ENCODE data around the gene ZBTB32. TPM values are rescaled to one million over a fixed set of nuclear protein-coding genes. Genes with fewer than 3 reads are reported as not detected.

ZBTB32 gene
- total RNA-seq, 4 donors from 2014 or later, result not detected

DNA sequence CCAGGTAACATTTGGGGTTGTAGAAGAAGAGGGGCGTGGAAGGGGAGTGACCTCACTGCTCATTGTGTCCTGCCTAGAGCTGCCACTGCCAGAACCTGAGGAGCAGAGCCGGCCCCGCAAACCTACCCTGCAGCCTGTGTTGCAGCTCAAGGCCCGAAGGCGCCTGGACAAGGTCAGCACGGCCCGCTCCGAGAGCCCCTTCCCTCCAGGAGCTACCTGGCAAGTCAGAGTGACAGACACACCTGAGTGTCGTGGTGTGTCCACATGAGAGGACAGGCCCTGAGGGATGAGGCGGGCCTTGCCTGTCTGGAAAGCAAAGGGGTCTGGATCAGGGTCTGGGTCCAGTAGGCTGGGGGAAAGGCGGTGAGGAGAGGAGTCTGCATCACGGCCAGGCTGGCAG lies 20.2 kb downstream of the ZBTB32 start:
- DNase-seq (no peak), ATAC-seq (no peak)
- intact Hi-C loops (cut with DNase I; ENCODE audit: low total_unique reads) (no loop called here), in situ Hi-C loops (cut with MboI; ENCODE audit: low sequenced_read_pairs in 4 of 4) (loop anchor here in 1 of 4 donors (25.0 kb wide), 1 partner anchor 187 kb away; the partner anchor contains the start of genes GAPDHS, SBSN and TMEM147)
- peaks cover 10 to 95% of the 10 kb centered on the region in 2 donors for H3K36me3 ChIP-seq
- peaks cover 2 to 3% of the 10 kb centered on the region in 2 donors for H3K4me1 ChIP-seq
- H3K27ac ChIP-seq, result no peak overlapping the region
- no peaks in the 10 kb centered on the region for H3K9me3 ChIP-seq
- no peak overlapping the region for H3K4me3 ChIP-seq
- no peak for TF ChIP-seq POLR2A (IDR thresholded peaks at IDR 0.05)
- TF ChIP-seq, protein P1, sequence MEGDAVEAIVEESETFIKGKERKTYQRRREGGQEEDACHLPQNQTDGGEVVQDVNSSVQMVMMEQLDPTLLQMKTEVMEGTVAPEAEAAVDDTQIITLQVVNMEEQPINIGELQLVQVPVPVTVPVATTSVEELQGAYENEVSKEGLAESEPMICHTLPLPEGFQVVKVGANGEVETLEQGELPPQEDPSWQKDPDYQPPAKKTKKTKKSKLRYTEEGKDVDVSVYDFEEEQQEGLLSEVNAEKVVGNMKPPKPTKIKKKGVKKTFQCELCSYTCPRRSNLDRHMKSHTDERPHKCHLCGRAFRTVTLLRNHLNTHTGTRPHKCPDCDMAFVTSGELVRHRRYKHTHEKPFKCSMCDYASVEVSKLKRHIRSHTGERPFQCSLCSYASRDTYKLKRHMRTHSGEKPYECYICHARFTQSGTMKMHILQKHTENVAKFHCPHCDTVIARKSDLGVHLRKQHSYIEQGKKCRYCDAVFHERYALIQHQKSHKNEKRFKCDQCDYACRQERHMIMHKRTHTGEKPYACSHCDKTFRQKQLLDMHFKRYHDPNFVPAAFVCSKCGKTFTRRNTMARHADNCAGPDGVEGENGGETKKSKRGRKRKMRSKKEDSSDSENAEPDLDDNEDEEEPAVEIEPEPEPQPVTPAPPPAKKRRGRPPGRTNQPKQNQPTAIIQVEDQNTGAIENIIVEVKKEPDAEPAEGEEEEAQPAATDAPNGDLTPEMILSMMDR (IDR thresholded peaks at IDR 0.05 in 4 of 5, conservative IDR thresholded peaks at IDR 0.05 in 1 of 5), result no peak
- H3K27me3 ChIP-seq, result no peaks in the 10 kb centered on the region

DNA sequence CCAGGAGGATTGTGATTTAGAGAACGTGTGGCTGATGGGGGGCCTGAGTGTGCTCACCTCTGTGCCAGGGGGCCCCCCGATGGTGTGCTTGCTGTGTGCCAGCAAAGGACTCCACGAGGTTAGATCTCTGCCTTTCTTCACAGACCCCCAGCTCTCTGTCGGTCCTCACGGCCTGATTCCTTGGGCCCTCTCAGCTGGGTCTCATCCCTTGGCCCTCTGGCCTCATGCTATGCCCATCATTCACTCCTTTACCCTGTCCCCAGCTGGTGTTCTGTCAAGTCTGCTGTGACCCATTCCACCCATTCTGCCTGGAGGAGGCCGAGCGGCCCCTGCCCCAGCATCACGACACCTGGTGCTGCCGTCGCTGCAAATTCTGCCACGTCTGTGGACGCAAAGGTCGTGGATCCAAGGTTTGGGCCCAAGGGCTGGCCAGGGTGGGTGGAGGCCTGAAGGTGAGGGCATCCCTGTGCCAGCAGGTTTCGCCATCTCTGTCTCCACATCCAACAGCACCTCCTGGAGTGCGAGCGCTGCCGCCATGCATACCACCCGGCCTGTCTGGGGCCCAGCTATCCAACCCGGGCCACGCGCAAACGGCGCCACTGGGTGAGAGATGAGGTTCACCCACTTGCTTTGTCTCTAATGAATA lies 21.0 kb downstream of the ZBTB32 start:
- intact Hi-C loops (cut with DNase I; ENCODE audit: low total_unique reads) (no loop called here), in situ Hi-C loops (cut with MboI; ENCODE audit: low sequenced_read_pairs in 4 of 4) (no loop called here)
- H3K27me3 ChIP-seq, result no peaks in the 10 kb centered on the region
- DNase-seq, result no peak
- TF ChIP-seq POLR2A (IDR thresholded peaks at IDR 0.05), result no peak
- TF ChIP-seq, protein P1 (IDR thresholded peaks at IDR 0.05 in 4 of 5, conservative IDR thresholded peaks at IDR 0.05 in 1 of 5), result no peak
- no peak overlapping the region for H3K27ac ChIP-seq
- no peak for ATAC-seq
- H3K36me3 ChIP-seq, result peaks cover 10 to 97% of the 10 kb centered on the region in 2 donors
- no peak overlapping the region for H3K4me3 ChIP-seq
- H3K9me3 ChIP-seq, result no peaks in the 10 kb centered on the region
- H3K4me1 ChIP-seq, result no peaks in the 10 kb centered on the region

DNA sequence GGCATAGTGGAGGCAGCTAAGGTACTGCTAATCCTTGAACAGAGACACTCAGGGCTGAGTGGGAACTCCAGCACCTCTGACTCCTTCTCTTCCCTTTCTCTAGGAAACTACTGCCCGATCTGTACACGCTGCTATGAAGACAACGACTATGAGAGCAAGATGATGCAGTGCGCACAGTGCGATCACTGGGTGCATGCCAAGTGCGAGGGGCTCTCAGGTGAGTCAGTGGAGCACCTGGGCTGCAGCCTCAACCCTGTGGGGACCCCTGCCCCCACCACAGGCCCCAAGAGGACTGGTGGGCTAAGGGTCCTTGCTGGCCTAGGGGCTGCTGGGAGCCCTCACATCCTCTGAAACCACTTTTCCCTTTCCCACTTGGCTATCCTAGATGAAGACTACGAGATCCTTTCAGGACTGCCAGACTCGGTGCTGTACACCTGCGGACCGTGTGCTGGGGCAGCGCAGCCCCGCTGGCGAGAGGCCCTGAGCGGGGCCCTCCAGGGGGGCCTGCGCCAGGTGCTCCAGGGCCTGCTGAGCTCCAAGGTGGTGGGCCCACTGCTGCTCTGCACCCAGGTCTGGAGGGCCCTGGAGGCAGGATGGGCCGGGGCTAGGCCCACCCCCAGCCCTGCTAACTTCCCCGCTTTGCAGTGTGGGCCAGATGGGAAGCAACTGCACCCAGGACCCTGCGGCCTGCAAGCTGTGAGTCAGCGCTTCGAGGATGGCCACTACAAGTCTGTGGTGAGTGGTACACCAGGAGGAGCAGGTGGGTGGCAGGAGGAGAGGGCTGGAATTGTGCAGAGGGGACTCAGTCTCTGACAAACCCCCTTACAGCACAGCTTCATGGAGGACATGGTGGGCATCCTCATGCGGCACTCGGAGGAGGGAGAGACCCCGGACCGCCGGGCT lies 22.9 kb downstream of the ZBTB32 start:
- no peaks in the 10 kb centered on the region for H3K27me3 ChIP-seq
- no peak overlapping the region for H3K4me3 ChIP-seq
- H3K36me3 ChIP-seq, result peaks cover 10 to 99% of the 10 kb centered on the region in 2 donors
- in situ Hi-C loops (cut with MboI; ENCODE audit: low sequenced_read_pairs in 4 of 4), result no loop called here
- no peak for TF ChIP-seq POLR2A (IDR thresholded peaks at IDR 0.05)
- TF ChIP-seq, protein P1 (IDR thresholded peaks at IDR 0.05 in 4 of 5, conservative IDR thresholded peaks at IDR 0.05 in 1 of 5), result no peak
- H3K9me3 ChIP-seq, result no peaks in the 10 kb centered on the region
- DNase-seq (no peak), ATAC-seq (no peak)
- no peak overlapping the region for H3K27ac ChIP-seq
- intact Hi-C loops (cut with DNase I; ENCODE audit: low total_unique reads), result no loop called here
- no peaks in the 10 kb centered on the region for H3K4me1 ChIP-seq

DNA sequence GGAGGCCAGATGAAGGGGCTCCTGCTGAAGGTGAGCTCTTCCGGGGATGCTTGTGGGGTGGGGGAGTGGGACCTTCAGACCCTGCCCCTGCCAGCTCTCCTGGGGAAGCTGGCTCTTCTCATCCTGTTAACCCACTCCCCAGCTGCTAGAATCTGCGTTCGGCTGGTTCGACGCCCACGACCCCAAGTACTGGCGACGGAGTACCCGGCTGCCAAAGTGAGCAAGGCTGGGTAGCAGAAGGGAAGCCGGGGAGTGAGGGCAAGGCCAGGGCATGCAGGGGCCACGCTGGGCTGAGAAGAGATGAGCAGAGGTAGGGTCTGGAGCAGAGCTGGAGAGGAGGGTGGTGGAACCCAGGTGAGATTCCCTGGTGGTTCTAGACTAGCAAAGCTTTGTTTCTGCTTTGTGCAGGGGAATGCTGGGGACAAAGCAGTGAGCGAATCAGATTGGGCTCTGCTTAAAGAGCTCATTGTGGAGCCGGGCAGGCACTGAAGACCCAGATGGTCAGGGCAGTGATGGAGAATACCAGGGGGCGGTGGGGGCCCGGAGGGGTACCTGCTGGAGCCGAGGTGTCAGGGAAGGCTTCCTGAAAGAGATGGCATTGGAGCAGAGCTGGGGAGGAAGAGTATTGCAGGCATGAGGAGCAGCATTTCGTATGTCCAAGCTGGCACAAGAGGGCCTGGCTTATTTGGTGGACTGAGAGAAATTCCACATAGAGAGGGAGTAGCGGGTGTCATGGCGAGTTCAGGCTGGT lies 23.8 kb downstream of the ZBTB32 start:
- in situ Hi-C loops (cut with MboI; ENCODE audit: low sequenced_read_pairs in 4 of 4) (no loop called here), intact Hi-C loops (cut with DNase I; ENCODE audit: low total_unique reads) (no loop called here)
- Histone ChIP-seq H3K4me3 (no peak overlapping the region), H3K27ac (no peak overlapping the region), H3K9me3 (no peaks in the 10 kb centered on the region), H3K36me3 (peaks cover 9 to 98% of the 10 kb centered on the region in 2 donors), H3K27me3 (no peaks in the 10 kb centered on the region), H3K4me1 (no peaks in the 10 kb centered on the region)
- no peak for ATAC-seq
- no peak for DNase-seq
- TF ChIP-seq, protein P1 (IDR thresholded peaks at IDR 0.05 in 4 of 5, conservative IDR thresholded peaks at IDR 0.05 in 1 of 5), result no peak
- no peak for TF ChIP-seq POLR2A (IDR thresholded peaks at IDR 0.05)
